Measurements from ENCODE around the gene JARID2.

JARID2 gene

GRCh38 chr6:15528870-15529269 is 283.0 kb downstream of the JARID2 start:
- Histone ChIP-seq H3K9me2 (ENCODE audit: low read depth, low read length) (no peaks in the 10 kb centered on the region), H4K20me1 (ENCODE audit: insufficient read depth, low read length) (no peaks in the 10 kb centered on the region), H3K9ac (ENCODE audit: low read length) (no peak overlapping the region), H3K4me2 (ENCODE audit: low read length) (no peak overlapping the region), H2AFZ (ENCODE audit: low read length) (no peak overlapping the region), H3K4me3 (ENCODE audit: low read depth, low read length, poor library complexity, severe bottlenecking) (no peak overlapping the region), H3K79me2 (ENCODE audit: insufficient read depth, low read length) (no peaks in the 10 kb centered on the region), H3F3A (ENCODE audit: insufficient read depth, low read length) (no peaks in the 10 kb centered on the region), H3K4me1 (ENCODE audit: insufficient read depth, low read length, severe bottlenecking) (no peaks in the 10 kb centered on the region), H3K27ac (ENCODE audit: low read depth, low read length, poor library complexity, severe bottlenecking) (no peak overlapping the region), H3K9me3 (ENCODE audit: low read length) (no peaks in the 10 kb centered on the region), H3K36me3 (ENCODE audit: insufficient read depth, low read length) (peaks cover 72% of the 10 kb centered on the region), H3K27me3 (ENCODE audit: insufficient read depth, low read length) (no peaks in the 10 kb centered on the region)
- TF ChIP-seq EZH2 (IDR thresholded peaks at IDR 0.05; ENCODE audit: borderline replicate concordance, low read length) (no peak), CTCF (IDR thresholded peaks at IDR 0.05; ENCODE audit: low read length) (no peak)

- Histone ChIP-seq H3K9me3 (ENCODE audit: low read length) (no peaks in the 10 kb centered on the region), H3K4me3 (ENCODE audit: low read depth, low read length, poor library complexity, severe bottlenecking) (no peak overlapping the region), H3K27me3 (ENCODE audit: insufficient read depth, low read length) (no peaks in the 10 kb centered on the region), H3K9ac (ENCODE audit: low read length) (no peak overlapping the region), H2AFZ (ENCODE audit: low read length) (no peak overlapping the region), H3K4me1 (ENCODE audit: insufficient read depth, low read length, severe bottlenecking) (no peaks in the 10 kb centered on the region), H3F3A (ENCODE audit: insufficient read depth, low read length) (no peaks in the 10 kb centered on the region), H3K36me3 (ENCODE audit: insufficient read depth, low read length) (peaks cover 59% of the 10 kb centered on the region), H4K20me1 (ENCODE audit: insufficient read depth, low read length) (no peaks in the 10 kb centered on the region), H3K79me2 (ENCODE audit: insufficient read depth, low read length) (no peaks in the 10 kb centered on the region), H3K27ac (ENCODE audit: low read depth, low read length, poor library complexity, severe bottlenecking) (no peak overlapping the region), H3K4me2 (ENCODE audit: low read length) (no peak overlapping the region), H3K9me2 (ENCODE audit: low read depth, low read length) (no peaks in the 10 kb centered on the region)
- TF ChIP-seq CTCF (IDR thresholded peaks at IDR 0.05; ENCODE audit: low read length) = no peak
- no peak for TF ChIP-seq EZH2 (IDR thresholded peaks at IDR 0.05; ENCODE audit: borderline replicate concordance, low read length)
These were observed 284.5 kb downstream of the JARID2 start for GRCh38 chr6:15530411-15530810.

DNA sequence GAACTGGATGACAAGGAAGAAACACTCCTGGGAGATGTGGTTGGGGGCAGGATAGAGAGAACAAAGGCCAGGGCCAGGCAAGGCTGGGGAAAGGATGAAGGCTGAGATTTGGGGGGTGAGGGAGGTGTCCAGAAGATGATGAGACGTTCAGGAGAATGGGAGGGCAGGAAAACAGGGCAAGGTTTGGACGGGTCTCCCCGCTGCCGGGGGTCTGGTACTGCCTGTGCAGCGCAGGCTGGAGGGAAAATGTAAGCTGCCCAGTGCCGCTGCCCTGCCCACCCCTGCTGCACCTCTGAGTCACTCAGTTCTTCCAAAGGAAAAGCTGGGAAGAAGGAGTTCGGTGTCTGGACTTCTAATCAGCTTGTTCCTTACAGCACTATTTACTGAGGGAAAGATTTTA is 286.1 kb downstream of the JARID2 start:
- Histone ChIP-seq H4K20me1 (ENCODE audit: insufficient read depth, low read length) (no peaks in the 10 kb centered on the region), H3K27me3 (ENCODE audit: insufficient read depth, low read length) (no peaks in the 10 kb centered on the region), H3K9me3 (ENCODE audit: low read length) (no peaks in the 10 kb centered on the region), H3K4me1 (ENCODE audit: insufficient read depth, low read length, severe bottlenecking) (no peaks in the 10 kb centered on the region), H3K9me2 (ENCODE audit: low read depth, low read length) (no peaks in the 10 kb centered on the region), H3K27ac (ENCODE audit: low read depth, low read length, poor library complexity, severe bottlenecking) (no peak overlapping the region), H2AFZ (ENCODE audit: low read length) (no peak overlapping the region), H3K79me2 (ENCODE audit: insufficient read depth, low read length) (no peaks in the 10 kb centered on the region), H3F3A (ENCODE audit: insufficient read depth, low read length) (no peaks in the 10 kb centered on the region), H3K9ac (ENCODE audit: low read length) (no peak overlapping the region), H3K4me3 (ENCODE audit: low read depth, low read length, poor library complexity, severe bottlenecking) (no peak overlapping the region), H3K36me3 (ENCODE audit: insufficient read depth, low read length) (peaks cover 47% of the 10 kb centered on the region), H3K4me2 (ENCODE audit: low read length) (no peak overlapping the region)
- TF ChIP-seq CTCF (IDR thresholded peaks at IDR 0.05; ENCODE audit: low read length) = no peak
- TF ChIP-seq EZH2 (IDR thresholded peaks at IDR 0.05; ENCODE audit: borderline replicate concordance, low read length) = no peak

Measured in OCI-LY1 (cell line).